ENCODE data around the gene LAMA4.

The LAMA4 gene

DNA sequence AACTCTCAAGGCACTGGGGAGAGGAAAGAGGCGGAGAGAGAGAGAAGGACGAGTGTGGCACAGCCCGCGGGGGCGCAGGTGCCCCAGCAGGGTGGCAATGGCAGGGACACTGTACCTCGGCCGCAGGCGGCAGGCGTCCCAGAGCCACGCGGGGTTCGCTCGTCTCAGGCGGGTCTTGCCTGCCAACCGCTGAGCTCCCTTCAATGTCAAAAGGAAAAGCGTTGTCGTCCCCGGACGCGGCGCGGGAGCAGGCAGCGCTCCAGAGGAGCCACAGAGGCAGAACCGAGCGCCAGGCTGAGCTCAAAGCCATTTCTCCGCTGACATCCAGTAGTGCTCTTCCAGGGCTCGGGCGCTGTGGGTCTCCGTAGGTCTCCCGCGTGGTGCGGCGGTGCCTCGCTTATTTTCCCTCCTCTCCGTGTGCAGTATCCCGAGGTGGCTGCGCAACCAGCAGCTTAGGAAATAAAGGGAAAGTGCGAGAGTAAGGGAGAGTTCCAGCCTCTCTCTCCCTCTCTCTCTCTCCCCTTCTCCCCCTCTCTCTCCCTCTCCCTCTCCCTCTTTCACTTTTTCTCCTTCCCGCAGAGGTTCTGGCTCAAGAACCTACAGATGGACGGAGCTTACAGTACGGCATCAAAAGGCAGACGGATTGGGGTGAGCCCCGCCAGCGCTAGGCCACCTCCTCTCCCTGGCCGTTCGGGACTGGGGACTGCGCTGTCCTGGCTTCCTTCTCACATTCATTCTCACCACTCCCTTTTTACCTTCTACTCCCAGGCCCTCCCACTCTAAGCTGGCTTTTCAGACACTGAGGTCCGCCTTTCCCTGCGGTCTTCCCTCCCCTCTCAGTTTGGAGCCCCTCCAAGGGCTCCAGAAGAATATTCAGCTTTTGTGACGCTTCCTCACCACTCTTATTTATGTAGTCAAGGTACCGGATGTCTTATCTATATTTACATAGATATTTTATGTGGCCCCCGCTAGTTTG is at the start of gene LAMA4:
Gene LAMA4 (minus strand): TSS at position 727 of the 976 bp plus-strand sequence. CDS start 417 bp downstream, at position 310.
- no CpG with 5 or more reads among the region's 52 CpGs for WGBS (ENCODE audit: insufficient coverage, insufficient read length)
- 0 out of 2 replicates have a peak, but pooled peaks cover 1% of the 10 kb centered on the region for H3K4me1 ChIP-seq (ENCODE audit: control insufficient read depth, insufficient read depth, low read length)
- no peak for DNase-seq (ENCODE audit: low read depth, low spot score)
- H3K27me3 ChIP-seq (ENCODE audit: control insufficient read depth, insufficient read depth, low read length) = peaks cover 3% of the 10 kb centered on the region; the same call in 1 of the 2 replicates
- no peaks in the 10 kb centered on the region for H3K9me3 ChIP-seq (ENCODE audit: control insufficient read depth, insufficient read depth, low read length)
- H3K4me3 ChIP-seq (ENCODE audit: low read length) = peak within 1 kb of the TSS; percentile 45; the same call in 1 of the 2 replicates
- H3K36me3 ChIP-seq (ENCODE audit: control insufficient read depth, insufficient read depth, low read length) = no peaks in the 10 kb centered on the region
- H3K27ac ChIP-seq (ENCODE audit: low read length) = no peak within 1 kb of the TSS

- Histone ChIP-seq H3K27me3 (ENCODE audit: control insufficient read depth, insufficient read depth, low read length) (no peaks in the 10 kb centered on the region), H3K27ac (ENCODE audit: low read length) (no peak overlapping the region), H3K9me3 (ENCODE audit: control insufficient read depth, insufficient read depth, low read length) (no peaks in the 10 kb centered on the region), H3K4me1 (ENCODE audit: control insufficient read depth, insufficient read depth, low read length) (no peaks in the 10 kb centered on the region), H3K4me3 (ENCODE audit: low read length) (no peak overlapping the region), H3K36me3 (ENCODE audit: control insufficient read depth, insufficient read depth, low read length) (no peaks in the 10 kb centered on the region)
- DNase-seq (ENCODE audit: low read depth, low spot score) = no peak
- no CpG with 5 or more reads among the region's 3 CpGs for WGBS (ENCODE audit: insufficient coverage, insufficient read length)
These were observed 47.9 kb upstream of the LAMA4 start for GRCh38 chr6:112302142-112302705.

- Histone ChIP-seq H3K4me1 (ENCODE audit: control insufficient read depth, insufficient read depth, low read length) (no peaks in the 10 kb centered on the region), H3K27me3 (ENCODE audit: control insufficient read depth, insufficient read depth, low read length) (no peaks in the 10 kb centered on the region), H3K9me3 (ENCODE audit: control insufficient read depth, insufficient read depth, low read length) (no peaks in the 10 kb centered on the region), H3K27ac (ENCODE audit: low read length) (no peak overlapping the region), H3K36me3 (ENCODE audit: control insufficient read depth, insufficient read depth, low read length) (no peaks in the 10 kb centered on the region), H3K4me3 (ENCODE audit: low read length) (no peak overlapping the region)
- no peak for DNase-seq (ENCODE audit: low read depth, low spot score)
These were observed 46.5 kb upstream of the LAMA4 start for GRCh38 chr6:112300896-112301295.

DNA sequence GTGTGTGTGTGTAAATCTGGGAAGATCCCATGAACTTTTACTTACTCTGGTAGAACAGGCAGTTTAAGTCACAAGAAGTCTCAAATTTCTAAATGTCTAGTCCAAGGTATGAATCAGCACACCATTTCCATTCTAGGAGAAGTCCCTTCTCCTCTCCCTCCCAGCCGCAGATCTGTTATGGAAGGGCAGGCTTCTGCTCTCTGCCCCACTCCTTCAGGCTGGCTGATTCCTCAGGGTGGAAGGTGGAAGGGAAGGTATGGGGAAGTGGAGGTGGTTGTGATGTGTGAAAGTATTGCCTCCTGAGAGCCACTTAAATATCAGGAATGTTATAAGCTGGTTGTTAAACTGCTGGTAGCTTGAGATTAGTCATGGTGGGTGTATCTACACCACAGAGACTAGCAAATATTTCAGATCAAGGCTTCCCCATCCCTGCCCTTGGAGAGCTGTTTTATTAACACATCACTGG is 44.5 kb upstream of the LAMA4 start:
- no peak for DNase-seq (ENCODE audit: low read depth, low spot score)
- Histone ChIP-seq H3K4me1 (ENCODE audit: control insufficient read depth, insufficient read depth, low read length) (no peaks in the 10 kb centered on the region), H3K27me3 (ENCODE audit: control insufficient read depth, insufficient read depth, low read length) (no peaks in the 10 kb centered on the region), H3K36me3 (ENCODE audit: control insufficient read depth, insufficient read depth, low read length) (no peaks in the 10 kb centered on the region), H3K27ac (ENCODE audit: low read length) (no peak overlapping the region), H3K9me3 (ENCODE audit: control insufficient read depth, insufficient read depth, low read length) (no peaks in the 10 kb centered on the region), H3K4me3 (ENCODE audit: low read length) (no peak overlapping the region)
- WGBS (ENCODE audit: insufficient coverage, insufficient read length) = no CpG with 5 or more reads among the region's 1 CpG

DNA sequence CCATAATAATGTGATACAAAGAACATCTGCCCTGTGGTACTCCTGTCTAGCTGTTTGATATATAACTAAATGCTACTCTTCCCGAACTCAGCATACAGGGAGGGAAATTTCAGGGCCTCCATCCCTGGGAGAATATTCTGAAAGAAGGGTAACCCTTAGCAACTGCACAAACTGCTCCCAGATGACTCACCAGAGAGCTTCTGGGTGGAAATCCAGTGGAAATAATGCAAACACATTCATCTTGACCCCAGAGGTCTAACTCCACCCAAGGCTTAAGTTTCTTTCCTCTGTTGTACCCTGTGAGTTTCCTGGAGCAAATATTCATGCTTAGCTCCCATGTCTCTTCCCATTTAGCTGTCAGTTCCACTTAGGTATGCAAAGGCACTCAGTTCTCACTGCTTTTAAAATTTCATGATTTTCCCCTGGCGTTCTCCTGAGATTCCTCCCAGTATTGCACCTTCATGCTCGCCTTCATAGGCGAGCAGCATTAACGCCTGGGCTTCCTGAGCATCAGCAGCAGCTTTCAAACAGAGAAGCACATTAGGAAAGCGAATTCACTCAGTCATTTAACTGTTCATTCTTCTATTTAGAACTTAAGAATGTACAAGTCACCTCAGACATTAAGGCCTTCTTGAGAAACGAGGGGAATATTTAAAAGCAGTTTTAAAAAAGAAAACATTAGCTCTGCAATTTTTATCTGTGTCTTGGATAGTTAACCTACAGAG is 43.8 kb upstream of the LAMA4 start:
- DNase-seq (ENCODE audit: low read depth, low spot score) = no peak
- H3K9me3 ChIP-seq (ENCODE audit: control insufficient read depth, insufficient read depth, low read length) = no peaks in the 10 kb centered on the region
- WGBS (ENCODE audit: insufficient coverage, insufficient read length) = no CpG with 5 or more reads among the region's 7 CpGs
- no peaks in the 10 kb centered on the region for H3K4me1 ChIP-seq (ENCODE audit: control insufficient read depth, insufficient read depth, low read length)
- no peaks in the 10 kb centered on the region for H3K36me3 ChIP-seq (ENCODE audit: control insufficient read depth, insufficient read depth, low read length)
- H3K27ac ChIP-seq (ENCODE audit: low read length) = no peak overlapping the region
- no peaks in the 10 kb centered on the region for H3K27me3 ChIP-seq (ENCODE audit: control insufficient read depth, insufficient read depth, low read length)
- H3K4me3 ChIP-seq (ENCODE audit: low read length) = no peak overlapping the region

DNA sequence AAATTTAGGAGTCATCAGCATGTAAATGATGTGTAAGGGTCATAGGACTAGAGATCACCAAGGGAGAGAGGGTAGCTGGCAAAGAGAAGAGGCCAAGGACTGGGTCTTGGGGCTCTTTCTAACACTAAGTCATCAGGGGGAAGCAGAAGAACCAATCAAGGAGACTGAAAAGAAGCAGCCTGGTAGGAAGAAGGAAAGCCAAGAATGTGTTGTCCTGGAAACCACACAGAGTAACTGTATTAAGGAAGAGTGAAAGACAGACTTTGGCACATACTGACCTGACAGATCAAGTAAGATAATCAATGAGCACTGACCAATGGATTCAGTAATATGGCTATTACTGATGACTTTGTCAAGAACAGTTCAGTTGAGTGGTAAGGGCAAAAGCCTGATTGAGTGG is 42.3 kb upstream of the LAMA4 start:
- no peak overlapping the region for H3K4me3 ChIP-seq (ENCODE audit: low read length)
- no peak for DNase-seq (ENCODE audit: low read depth, low spot score)
- H3K36me3 ChIP-seq (ENCODE audit: control insufficient read depth, insufficient read depth, low read length) = no peaks in the 10 kb centered on the region
- no peaks in the 10 kb centered on the region for H3K4me1 ChIP-seq (ENCODE audit: control insufficient read depth, insufficient read depth, low read length)
- no peak overlapping the region for H3K27ac ChIP-seq (ENCODE audit: low read length)
- H3K9me3 ChIP-seq (ENCODE audit: control insufficient read depth, insufficient read depth, low read length) = no peaks in the 10 kb centered on the region
- H3K27me3 ChIP-seq (ENCODE audit: control insufficient read depth, insufficient read depth, low read length) = no peaks in the 10 kb centered on the region

- Histone ChIP-seq H3K36me3 (ENCODE audit: control insufficient read depth, insufficient read depth, low read length) (no peaks in the 10 kb centered on the region), H3K9me3 (ENCODE audit: control insufficient read depth, insufficient read depth, low read length) (no peaks in the 10 kb centered on the region), H3K4me1 (ENCODE audit: control insufficient read depth, insufficient read depth, low read length) (no peaks in the 10 kb centered on the region), H3K27ac (ENCODE audit: low read length) (no peak overlapping the region), H3K4me3 (ENCODE audit: low read length) (no peak overlapping the region), H3K27me3 (ENCODE audit: control insufficient read depth, insufficient read depth, low read length) (no peaks in the 10 kb centered on the region)
- no peak for DNase-seq (ENCODE audit: low read depth, low spot score)
- no CpG with 5 or more reads among the region's 2 CpGs for WGBS (ENCODE audit: insufficient coverage, insufficient read length)
These were observed 41.8 kb upstream of the LAMA4 start for GRCh38 chr6:112296122-112296521.

DNA sequence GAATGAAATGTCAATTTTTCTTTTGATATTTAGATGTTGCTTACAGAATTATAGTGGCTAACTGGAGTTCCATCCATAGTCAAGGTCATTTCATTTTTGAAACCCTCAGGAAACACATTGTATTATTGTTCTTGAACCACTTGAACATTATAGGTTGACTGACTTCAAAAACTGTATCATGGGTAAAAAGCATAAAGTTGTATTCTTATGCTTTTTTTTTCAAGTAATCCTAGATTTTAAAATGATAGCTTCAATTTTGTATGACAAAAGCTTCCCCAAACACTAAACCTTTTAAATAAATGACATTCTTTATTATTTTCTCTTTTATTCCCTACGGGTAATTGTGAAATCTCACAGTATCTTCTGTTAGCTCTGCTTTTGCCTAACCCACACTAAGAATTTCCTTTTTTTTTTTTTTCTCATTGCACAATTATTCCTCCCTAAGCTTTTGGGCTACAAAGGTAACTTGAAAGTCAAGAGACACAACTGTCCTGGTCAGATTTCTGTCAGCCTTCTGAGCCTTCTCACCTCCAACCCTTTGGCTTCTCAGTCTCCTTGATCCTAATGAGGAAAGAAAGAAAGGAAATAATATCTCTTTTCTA is 36.9 kb upstream of the LAMA4 start:
- no peaks in the 10 kb centered on the region for H3K9me3 ChIP-seq (ENCODE audit: control insufficient read depth, insufficient read depth, low read length)
- WGBS (ENCODE audit: insufficient coverage, insufficient read length) = no CpG with 5 or more reads among the region's 1 CpG
- no peaks in the 10 kb centered on the region for H3K4me1 ChIP-seq (ENCODE audit: control insufficient read depth, insufficient read depth, low read length)
- no peak for DNase-seq (ENCODE audit: low read depth, low spot score)
- no peaks in the 10 kb centered on the region for H3K36me3 ChIP-seq (ENCODE audit: control insufficient read depth, insufficient read depth, low read length)
- H3K4me3 ChIP-seq (ENCODE audit: low read length) = no peak overlapping the region
- H3K27ac ChIP-seq (ENCODE audit: low read length) = no peak overlapping the region
- H3K27me3 ChIP-seq (ENCODE audit: control insufficient read depth, insufficient read depth, low read length) = no peaks in the 10 kb centered on the region

GRCh38 chr6:112289038-112289566 is 34.7 kb upstream of the LAMA4 start:
- Histone ChIP-seq H3K4me1 (ENCODE audit: control insufficient read depth, insufficient read depth, low read length) (no peaks in the 10 kb centered on the region), H3K36me3 (ENCODE audit: control insufficient read depth, insufficient read depth, low read length) (no peaks in the 10 kb centered on the region), H3K27ac (ENCODE audit: low read length) (no peak overlapping the region), H3K27me3 (ENCODE audit: control insufficient read depth, insufficient read depth, low read length) (no peaks in the 10 kb centered on the region), H3K9me3 (ENCODE audit: control insufficient read depth, insufficient read depth, low read length) (no peaks in the 10 kb centered on the region), H3K4me3 (ENCODE audit: low read length) (no peak overlapping the region)
- no peak for DNase-seq (ENCODE audit: low read depth, low spot score)
- no CpG with 5 or more reads among the region's 4 CpGs for WGBS (ENCODE audit: insufficient coverage, insufficient read length)

DNA sequence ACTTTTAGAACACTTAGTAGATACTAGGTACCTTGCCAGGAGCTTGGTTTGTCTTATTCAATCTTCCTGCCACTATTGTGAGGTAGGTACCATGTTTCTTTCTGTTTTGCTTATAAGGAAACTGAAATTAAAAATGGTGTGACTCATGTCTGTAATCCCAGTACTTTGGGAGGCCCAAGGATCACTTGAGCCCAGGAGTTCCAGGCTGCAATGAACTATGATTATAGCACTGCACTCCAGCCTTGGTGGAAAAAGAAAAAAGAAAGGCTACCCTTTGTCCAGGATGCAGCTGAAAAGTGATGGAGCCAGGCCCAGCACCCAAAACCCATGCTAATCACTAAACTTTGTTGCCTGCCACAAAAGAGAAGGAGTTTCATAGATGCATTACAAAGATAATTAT is 34.1 kb upstream of the LAMA4 start:
- no peaks in the 10 kb centered on the region for H3K27me3 ChIP-seq (ENCODE audit: control insufficient read depth, insufficient read depth, low read length)
- H3K9me3 ChIP-seq (ENCODE audit: control insufficient read depth, insufficient read depth, low read length) = no peaks in the 10 kb centered on the region
- no peaks in the 10 kb centered on the region for H3K4me1 ChIP-seq (ENCODE audit: control insufficient read depth, insufficient read depth, low read length)
- no peak for DNase-seq (ENCODE audit: low read depth, low spot score)
- no peaks in the 10 kb centered on the region for H3K36me3 ChIP-seq (ENCODE audit: control insufficient read depth, insufficient read depth, low read length)
- no peak overlapping the region for H3K4me3 ChIP-seq (ENCODE audit: low read length)
- no peak overlapping the region for H3K27ac ChIP-seq (ENCODE audit: low read length)
